Fibroblast of mammary gland (primary cell): Measurements from ENCODE around the gene SRRM2.

Experiments
- DNase-seq: peaks from one replicate; pipeline ENCODE4 v3.0.0-alpha.2; 2010; ENCODE audit warnings: low read depth
- H3K4me3 ChIP-seq: 2 replicates; pipeline ENCODE4 v1.5.1; 2011; ENCODE audit warnings: low read depth, mild to moderate bottlenecking, low read length, moderate library complexity; ENCODE audit not compliant: control insufficient read depth
- TF ChIP-seq, protein P1 (sequence below): conservative IDR thresholded peaks from 2 replicates; pipeline ENCODE4 v1.5.1; 2011; ENCODE audit warnings: low read depth, low read length, inconsistent platforms; ENCODE audit not compliant: control insufficient read depth, insufficient read depth

SRRM2 gene

DNA sequence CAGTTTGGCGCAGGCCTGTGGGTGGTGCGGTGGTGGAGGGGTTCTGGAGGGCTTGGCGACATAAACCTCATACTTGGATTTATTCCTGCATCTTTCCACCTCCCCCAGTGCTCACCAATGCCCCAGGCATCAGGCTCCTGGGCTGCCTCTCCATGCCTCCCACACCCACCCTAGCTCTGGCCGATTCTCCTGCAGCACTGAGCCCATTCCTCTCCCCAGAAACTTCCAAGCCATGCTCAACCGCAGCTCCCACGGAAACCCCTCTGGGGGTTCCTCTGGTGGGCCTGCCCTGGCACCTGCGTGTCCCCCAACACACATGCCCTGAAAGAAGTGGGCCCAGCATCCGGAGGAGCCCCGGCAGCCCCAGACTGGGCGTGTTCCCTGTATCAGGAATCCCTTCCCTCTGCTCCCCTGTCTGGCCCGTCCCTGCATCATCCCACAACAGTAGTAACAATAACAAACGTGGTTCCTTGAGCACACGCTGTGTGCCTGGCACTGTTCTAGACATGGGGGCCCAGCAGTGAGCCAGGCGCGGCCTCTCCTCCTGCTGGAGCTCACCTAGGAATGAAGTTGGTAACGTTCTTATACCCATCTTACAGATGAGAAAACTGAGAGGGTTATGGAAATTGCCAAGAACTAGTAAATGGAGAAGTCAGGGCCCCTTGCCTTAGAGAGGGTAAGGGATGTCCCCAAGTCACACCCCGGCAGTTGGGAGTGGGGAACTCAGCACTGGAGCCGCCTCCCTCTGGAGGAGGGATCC, 66.9 kb downstream of the SRRM2 start:
- H3K4me3 ChIP-seq = no peak overlapping the region
- TF ChIP-seq, protein P1, sequence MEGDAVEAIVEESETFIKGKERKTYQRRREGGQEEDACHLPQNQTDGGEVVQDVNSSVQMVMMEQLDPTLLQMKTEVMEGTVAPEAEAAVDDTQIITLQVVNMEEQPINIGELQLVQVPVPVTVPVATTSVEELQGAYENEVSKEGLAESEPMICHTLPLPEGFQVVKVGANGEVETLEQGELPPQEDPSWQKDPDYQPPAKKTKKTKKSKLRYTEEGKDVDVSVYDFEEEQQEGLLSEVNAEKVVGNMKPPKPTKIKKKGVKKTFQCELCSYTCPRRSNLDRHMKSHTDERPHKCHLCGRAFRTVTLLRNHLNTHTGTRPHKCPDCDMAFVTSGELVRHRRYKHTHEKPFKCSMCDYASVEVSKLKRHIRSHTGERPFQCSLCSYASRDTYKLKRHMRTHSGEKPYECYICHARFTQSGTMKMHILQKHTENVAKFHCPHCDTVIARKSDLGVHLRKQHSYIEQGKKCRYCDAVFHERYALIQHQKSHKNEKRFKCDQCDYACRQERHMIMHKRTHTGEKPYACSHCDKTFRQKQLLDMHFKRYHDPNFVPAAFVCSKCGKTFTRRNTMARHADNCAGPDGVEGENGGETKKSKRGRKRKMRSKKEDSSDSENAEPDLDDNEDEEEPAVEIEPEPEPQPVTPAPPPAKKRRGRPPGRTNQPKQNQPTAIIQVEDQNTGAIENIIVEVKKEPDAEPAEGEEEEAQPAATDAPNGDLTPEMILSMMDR = no peak
- no peak for DNase-seq

DNA sequence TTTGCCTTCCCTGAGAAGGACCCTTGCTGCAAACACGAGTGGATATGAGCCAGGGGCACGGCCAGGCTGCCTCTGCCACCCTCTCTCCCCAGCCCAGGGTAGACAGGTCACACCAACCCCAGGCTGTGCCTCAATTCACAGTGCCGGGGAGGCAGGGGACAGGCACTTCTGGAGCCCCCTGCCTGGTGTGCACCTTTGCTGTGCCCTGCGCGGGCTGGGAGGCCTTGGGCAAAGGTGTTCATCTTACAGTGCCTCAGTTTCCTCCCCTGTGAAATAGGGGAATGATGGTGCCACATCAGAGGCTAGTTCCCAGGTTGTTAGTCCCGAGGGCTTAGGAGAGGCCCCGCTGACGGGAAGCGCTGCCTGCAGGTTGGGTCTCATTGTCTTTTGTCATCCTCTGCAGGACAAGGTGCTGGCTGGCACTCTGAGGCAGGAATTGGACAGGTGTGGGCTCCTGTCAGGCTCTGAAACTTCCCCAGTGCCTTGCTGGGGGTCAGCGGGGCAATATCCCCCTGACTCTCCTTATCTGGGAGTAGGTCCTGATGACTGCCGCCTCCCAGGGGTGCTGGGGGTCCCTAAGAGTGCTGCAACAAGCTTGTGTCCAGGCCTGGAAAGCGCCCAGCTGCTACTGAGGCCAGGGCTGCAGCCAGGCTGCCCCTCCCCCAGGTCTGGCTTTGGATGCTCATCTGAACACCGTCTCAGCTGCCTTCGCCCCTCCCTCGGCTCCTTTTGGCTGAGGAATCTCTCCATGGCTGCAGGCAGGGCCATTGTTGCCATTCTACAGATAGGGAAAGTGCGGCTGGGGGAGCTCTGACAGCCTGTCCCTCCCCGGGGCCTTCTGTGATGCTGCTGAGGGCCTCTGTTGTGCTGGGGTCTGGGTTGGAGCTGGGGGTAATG, 67.7 kb downstream of the SRRM2 start:
- H3K4me3 ChIP-seq = no peak overlapping the region
- TF ChIP-seq, protein P1 = no peak

More for the DNA sequence above, 67.7 kb downstream of the SRRM2 start:
- DNase-seq = no peak
